Nephron progenitor cell (in vitro differentiated cells): Measurements from ENCODE around the gene PDE2A.
A peak's percentile ranks its signal among the peaks of the same experiment; 100 is the strongest.

Source experiments
- DNase-seq: peaks from one replicate; pipeline ENCODE4 v3.0.0; 2021
- H3K27ac Mint-ChIP-seq: 2 replicates; pipeline ENCODE4 v1.8.0; 2021; ENCODE audit warnings: mild to moderate bottlenecking, moderate library complexity, mixed read lengths
- H3K27me3 Mint-ChIP-seq: 2 replicates; pipeline ENCODE4 v1.8.0; 2021; ENCODE audit warnings: mild to moderate bottlenecking, low read depth, mixed read lengths; ENCODE audit not compliant: poor library complexity
- H3K36me3 Mint-ChIP-seq: 2 replicates; pipeline ENCODE4 v1.8.0; 2021; ENCODE audit warnings: low read depth, mixed read lengths
- H3K4me1 Mint-ChIP-seq: 2 replicates; pipeline ENCODE4 v1.8.0; 2021; ENCODE audit warnings: mixed read lengths
- H3K4me3 Mint-ChIP-seq: 2 replicates; pipeline ENCODE4 v1.8.0; 2021; ENCODE audit warnings: mild to moderate bottlenecking, moderate library complexity, mixed read lengths
- H3K9me3 Mint-ChIP-seq: 2 replicates; pipeline ENCODE4 v1.8.0; 2021; ENCODE audit warnings: mild to moderate bottlenecking, moderate library complexity, mixed read lengths
- TF ChIP-seq, protein P1 (sequence below): fragments of 200-600 bp; sonication (generic); IDR thresholded peaks from 2 replicates; pipeline ENCODE4 v1.5.0; 2021; ENCODE audit warnings: antibody characterized with exemption

Gene PDE2A

DNA sequence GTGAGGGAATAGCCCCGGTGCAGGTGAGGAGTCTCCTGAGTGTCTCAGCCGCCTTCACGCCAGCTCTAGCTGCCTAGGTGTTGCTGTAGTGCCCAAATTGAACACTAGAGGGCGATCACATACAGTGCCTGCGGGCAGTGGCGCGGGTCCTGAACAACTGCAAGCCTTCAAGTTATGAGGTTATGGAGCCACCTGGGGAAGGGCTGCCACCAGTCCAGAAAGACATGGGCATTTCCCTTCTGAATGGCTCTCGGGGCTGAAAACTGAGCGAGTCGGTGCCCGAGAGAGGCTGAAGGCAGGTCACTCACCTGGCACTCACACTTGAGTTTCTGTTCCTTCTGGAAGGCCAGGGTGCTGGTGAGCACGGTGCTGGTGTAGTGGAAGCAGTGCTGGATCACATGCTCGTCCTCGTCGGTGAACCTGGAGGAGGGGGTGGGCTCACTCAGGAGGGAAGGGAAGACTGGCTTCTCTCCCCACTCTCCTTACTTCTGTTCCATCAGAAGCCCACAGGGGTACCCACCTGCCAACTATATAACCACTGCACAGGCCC lies 88.4 kb downstream of the PDE2A start:
- H3K9me3 Mint-ChIP-seq = no peaks in the 10 kb centered on the region
- peaks cover 91% of the 10 kb centered on the region for H3K27me3 Mint-ChIP-seq
- DNase-seq = peak; percentile 72
- TF ChIP-seq, protein P1, sequence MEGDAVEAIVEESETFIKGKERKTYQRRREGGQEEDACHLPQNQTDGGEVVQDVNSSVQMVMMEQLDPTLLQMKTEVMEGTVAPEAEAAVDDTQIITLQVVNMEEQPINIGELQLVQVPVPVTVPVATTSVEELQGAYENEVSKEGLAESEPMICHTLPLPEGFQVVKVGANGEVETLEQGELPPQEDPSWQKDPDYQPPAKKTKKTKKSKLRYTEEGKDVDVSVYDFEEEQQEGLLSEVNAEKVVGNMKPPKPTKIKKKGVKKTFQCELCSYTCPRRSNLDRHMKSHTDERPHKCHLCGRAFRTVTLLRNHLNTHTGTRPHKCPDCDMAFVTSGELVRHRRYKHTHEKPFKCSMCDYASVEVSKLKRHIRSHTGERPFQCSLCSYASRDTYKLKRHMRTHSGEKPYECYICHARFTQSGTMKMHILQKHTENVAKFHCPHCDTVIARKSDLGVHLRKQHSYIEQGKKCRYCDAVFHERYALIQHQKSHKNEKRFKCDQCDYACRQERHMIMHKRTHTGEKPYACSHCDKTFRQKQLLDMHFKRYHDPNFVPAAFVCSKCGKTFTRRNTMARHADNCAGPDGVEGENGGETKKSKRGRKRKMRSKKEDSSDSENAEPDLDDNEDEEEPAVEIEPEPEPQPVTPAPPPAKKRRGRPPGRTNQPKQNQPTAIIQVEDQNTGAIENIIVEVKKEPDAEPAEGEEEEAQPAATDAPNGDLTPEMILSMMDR = peak; percentile 92
- no peaks in the 10 kb centered on the region for H3K36me3 Mint-ChIP-seq
- H3K4me3 Mint-ChIP-seq = peak overlapping the region; percentile 60
- H3K4me1 Mint-ChIP-seq = peaks cover 15% of the 10 kb centered on the region
- no peak overlapping the region for H3K27ac Mint-ChIP-seq

DNA sequence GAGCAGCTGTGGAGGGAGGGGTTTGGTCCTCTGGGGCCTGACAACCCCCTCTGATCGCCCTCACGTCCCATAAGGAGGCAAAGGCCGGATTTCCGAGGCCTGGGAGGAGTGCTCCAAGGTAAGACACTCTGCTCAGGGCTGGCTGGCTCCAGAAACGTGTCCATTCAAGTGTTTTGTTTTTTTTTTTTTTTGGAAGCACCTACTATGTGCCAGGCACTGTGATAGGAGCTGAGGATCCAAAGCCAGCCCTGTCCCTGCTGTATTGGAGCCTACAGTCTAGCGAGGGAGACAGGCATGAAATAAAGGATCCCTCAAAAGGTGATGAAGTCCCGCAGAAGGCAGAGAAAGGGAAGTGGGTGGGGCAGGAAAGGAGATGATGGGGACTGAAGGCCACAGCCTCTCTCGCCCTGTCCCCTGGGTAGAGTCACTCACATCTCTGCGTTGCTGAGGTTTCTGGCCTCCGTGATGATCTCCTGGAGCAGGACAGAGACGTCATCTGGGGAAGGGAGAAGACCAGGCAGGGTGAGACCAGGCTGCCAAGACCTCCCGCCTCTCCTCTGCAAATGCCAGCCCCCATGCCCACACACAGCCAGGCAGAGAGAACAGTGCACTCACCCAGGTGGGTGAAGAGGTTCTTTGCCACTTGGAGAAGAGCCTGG lies 89.2 kb downstream of the PDE2A start:
- Mint-ChIP-seq H3K4me1 (peaks cover 15% of the 10 kb centered on the region), H3K36me3 (no peaks in the 10 kb centered on the region), H3K27me3 (peaks cover 91% of the 10 kb centered on the region), H3K9me3 (no peaks in the 10 kb centered on the region), H3K27ac (no peak overlapping the region), H3K4me3 (peak overlapping the region; percentile 67)
- TF ChIP-seq, protein P1 = no peak
- no peak for DNase-seq

DNA sequence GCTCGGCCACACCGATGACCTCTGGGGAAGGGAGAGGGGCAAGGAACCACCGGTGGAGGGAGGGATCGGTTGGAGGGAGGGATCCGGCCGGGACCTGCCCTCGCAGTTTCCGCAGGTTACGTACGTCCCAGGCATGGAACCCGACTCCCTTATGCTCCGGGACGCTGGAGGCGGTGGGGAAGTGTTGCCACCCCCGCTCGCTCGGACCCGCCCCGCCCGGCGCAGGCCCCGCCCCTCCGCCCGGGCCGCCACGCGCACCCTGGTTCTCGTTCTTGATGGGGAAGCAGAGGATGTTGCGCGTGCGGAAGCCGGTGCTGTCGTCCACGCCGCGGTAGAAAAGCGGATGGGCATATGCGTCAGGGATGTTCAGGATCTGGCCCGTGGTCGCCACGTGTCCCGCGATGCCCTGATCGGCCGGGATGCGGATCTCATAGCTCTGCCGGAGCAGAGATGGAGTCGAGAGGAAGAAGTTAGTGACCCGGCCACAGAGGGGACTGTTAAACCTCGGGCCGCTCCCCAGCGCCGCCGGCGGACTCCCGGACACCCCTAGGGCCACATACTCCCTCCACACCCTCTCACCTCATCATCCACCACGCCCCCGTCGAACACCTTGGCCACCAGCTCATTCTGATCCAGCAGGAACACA lies 89.8 kb downstream of the PDE2A start:
- DNase-seq = peak; percentile 73
- Mint-ChIP-seq H3K27me3 (peaks cover 85% of the 10 kb centered on the region), H3K4me3 (peak overlapping the region; percentile 69), H3K27ac (no peak overlapping the region), H3K9me3 (no peaks in the 10 kb centered on the region), H3K36me3 (no peaks in the 10 kb centered on the region), H3K4me1 (peaks cover 15% of the 10 kb centered on the region)
- TF ChIP-seq, protein P1 = no peak

DNA sequence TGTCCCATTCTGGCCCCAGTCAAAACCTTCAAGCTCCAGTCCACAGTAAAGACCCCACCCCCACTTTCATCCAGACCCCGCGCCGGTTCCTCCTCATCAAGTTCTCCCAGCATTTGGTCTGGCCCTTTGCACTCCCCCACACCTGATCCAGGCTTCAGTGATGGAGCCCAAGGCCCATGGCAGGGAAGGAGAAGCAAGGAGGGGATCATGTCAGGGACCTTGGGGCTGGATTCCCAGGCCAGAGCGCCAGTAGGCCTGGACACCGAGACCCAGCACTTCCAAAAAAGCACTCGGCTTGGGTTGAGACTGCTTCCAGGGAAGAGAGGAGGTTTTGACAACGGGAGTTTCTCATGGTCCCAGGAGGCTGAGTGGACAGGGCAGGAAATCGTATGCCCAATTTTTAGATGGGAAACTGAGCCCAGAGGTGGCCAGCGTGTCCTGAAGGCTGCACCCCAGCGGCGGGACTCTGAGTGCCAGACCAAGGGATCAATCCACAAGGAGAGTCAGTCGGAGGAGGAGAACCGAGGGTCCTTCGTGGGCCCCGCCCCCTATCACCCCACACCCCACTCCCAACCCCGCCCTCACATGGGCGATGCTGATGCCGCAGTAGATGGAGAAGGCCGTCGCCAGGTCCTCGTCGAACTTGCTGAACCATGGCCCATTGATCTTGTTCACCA lies 90.5 kb downstream of the PDE2A start:
- TF ChIP-seq, protein P1 = no peak
- Mint-ChIP-seq H3K4me1 (peaks cover 15% of the 10 kb centered on the region), H3K27ac (no peak overlapping the region), H3K9me3 (no peaks in the 10 kb centered on the region), H3K27me3 (peaks cover 79% of the 10 kb centered on the region), H3K4me3 (peak overlapping the region; percentile 69), H3K36me3 (no peaks in the 10 kb centered on the region)
- no peak for DNase-seq

DNA sequence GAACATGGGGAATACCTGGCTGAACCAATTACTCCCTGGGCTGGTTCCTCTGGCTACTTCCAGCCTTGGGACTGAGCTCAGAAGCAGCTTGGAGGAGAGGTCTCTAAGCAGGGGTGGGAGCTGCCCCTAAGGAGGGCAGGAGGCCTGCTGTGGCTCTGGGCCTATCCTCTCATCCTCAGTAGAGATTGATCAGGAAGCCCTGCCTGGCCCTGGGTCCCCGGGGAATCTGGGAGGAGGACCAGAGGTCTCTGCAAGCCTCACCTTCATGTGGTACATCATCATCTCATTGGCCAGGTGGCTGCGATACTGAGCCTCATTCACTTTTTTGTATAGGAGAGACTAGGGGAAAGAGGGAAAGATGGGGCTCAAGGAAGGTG lies 91.1 kb downstream of the PDE2A start:
- Mint-ChIP-seq H3K9me3 (no peaks in the 10 kb centered on the region), H3K27me3 (peaks cover 73% of the 10 kb centered on the region), H3K4me1 (peaks cover 15% of the 10 kb centered on the region), H3K36me3 (no peaks in the 10 kb centered on the region), H3K27ac (no peak overlapping the region), H3K4me3 (no peak overlapping the region)
- DNase-seq = no peak
- TF ChIP-seq, protein P1 = no peak
